HG03196 (cell line): Measurements from ENCODE around the gene CYP2A6.
"Not testable (repeated sequence)": the region's sequence is repeated elsewhere in the genome, so short reads cannot be mapped to it uniquely, and the experiment has no call there.

Source experiments
- ATAC-seq: cut with Tn5 transposase; IDR thresholded peaks from one replicate; pipeline ENCODE4 v1.9.1; 2021; ENCODE audit not compliant: unreplicated experiment

The CYP2A6 gene

GRCh38 chr19:40846722-40847121 is 3.5 kb downstream of the CYP2A6 start:
- ATAC-seq = not testable (repeated sequence)

DNA sequence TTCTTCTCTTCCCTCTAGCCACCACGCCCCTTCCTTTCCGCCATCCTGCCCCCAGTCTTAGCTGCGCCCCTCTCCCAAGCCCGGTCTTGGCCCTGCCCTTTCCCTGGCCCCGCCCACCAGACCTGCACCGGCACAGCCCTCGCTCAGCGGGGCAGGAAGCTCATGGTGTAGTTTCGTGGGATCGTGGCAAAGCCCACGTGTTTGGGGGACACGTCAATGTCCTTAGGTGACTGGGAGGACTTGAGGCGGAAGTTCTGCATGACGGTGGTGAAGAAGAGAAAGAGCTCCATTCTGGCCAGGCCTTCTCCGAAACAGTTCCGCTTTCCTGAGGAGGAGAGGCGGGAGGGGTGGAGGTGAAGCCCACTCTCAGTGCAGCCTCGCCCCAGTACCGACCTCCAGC is 6.6 kb downstream of the CYP2A6 start:
- ATAC-seq = not testable (repeated sequence)

GRCh38 chr19:40842997-40843652 is 7.1 kb downstream of the CYP2A6 start:
- not testable (repeated sequence) for ATAC-seq

DNA sequence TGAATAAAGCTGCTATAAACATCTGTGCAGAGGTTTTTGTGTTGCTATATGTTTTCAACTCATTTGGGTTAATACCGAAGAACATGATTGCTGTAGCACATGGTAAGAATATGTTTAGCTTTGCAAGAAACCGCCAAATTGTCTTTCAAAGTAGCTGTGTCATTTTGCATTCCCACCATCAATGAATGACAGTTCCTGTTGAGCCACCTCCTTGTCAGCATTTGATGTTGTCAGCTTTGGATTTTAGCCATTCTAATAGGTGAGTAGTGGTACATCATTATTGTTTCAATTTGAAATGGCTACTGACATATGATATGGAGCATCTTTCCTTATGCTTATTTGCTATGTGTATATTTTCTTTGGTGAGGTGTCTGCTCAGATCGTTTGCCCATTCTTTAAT is 8.2 kb downstream of the CYP2A6 start:
- ATAC-seq = not testable (repeated sequence)

- ATAC-seq = not testable (repeated sequence)
Measured at GRCh38 chr19:40838477-40838876, 11.8 kb downstream of the CYP2A6 start.

- ATAC-seq = no peak
Measured at GRCh38 chr19:40836754-40837429, 13.4 kb downstream of the CYP2A6 start.

DNA sequence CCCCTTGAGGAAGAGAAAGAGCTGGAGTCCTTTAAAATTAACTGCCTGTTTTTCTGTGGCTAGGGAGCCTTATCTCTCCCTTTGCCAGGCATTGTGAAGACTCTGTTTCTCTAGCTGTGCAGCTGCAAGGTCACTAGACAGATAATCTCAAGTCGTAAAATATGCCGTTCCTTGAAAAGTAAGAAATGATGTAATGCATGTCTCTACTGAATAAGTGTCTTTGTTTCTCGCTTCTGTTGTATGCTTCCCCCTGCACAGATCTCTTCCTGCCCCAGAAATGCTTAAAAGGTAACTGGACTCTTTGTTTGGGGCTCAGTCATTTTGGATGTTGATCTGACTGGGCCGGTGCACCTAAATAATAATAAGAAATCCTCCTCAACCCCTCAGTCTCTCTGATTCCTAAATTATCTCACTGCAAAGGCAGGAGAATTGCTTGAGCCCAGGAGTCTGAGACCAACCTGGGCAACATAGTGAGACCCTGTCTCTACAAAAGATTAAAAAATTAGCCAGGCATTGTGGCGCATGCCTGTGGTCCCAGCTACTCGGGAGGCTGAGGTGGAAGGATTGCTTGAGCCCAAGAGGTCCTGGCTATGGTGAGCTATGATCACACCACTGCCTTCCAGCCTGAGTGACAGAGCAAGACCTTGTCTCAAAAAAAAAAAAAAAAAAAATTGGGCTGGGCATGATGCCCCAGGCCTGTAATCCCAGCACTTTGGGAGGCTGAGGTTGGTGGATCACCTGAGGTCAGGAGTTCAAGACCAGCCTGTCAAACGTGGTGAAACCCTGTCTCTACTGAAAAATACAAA is 16.3 kb downstream of the CYP2A6 start:
- not testable (repeated sequence) for ATAC-seq

GRCh38 chr19:40832431-40832790 is 17.8 kb downstream of the CYP2A6 start:
- not testable (repeated sequence) for ATAC-seq

DNA sequence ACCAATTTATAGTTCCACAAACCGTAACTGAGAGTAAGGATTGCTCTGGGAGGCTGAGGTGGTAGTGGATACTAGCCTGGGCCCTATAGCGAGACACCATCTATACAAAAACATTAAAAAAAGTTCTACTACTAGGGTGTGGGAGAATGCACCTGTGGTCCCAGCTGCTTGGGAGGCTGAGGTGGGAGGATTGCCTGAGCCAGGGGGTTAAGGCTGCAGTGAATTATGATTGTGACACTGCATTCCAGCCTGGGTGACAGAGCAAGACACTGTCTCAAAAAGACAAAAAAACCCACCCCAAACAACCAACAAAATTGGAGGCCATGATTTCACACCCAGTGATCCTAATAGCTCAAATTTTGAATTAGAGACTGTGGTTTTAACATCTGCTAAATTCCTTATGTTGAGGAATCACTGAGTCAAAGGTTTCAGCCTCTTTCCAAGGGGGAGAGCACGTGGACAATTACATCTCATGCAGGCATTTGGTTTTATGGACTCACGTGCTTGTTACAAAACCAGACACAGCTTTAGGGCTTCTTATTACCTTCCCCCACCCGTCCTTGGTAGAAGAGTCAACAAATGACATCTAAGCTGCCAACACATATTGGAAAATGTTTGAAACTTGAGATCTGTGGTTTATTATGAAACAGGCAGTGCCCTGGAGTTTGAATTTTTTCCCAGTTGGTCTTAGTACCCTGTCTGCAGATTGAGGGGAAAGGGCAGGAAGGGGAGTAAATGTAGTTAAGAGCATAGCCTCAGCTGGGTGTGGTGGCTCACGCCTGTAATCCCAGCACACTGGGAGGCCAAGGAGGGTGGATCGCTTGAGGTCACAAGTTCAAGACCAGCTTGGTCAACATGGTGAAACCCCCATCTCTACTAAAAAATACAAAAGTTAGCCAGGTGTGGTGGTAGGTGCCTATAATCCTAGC is 18.5 kb downstream of the CYP2A6 start:
- no peak for ATAC-seq

- not testable (repeated sequence) for ATAC-seq
Measured at GRCh38 chr19:40830741-40831140, 19.5 kb downstream of the CYP2A6 start.

GRCh38 chr19:40829205-40829604 is 21.0 kb downstream of the CYP2A6 start:
- ATAC-seq = no peak

DNA sequence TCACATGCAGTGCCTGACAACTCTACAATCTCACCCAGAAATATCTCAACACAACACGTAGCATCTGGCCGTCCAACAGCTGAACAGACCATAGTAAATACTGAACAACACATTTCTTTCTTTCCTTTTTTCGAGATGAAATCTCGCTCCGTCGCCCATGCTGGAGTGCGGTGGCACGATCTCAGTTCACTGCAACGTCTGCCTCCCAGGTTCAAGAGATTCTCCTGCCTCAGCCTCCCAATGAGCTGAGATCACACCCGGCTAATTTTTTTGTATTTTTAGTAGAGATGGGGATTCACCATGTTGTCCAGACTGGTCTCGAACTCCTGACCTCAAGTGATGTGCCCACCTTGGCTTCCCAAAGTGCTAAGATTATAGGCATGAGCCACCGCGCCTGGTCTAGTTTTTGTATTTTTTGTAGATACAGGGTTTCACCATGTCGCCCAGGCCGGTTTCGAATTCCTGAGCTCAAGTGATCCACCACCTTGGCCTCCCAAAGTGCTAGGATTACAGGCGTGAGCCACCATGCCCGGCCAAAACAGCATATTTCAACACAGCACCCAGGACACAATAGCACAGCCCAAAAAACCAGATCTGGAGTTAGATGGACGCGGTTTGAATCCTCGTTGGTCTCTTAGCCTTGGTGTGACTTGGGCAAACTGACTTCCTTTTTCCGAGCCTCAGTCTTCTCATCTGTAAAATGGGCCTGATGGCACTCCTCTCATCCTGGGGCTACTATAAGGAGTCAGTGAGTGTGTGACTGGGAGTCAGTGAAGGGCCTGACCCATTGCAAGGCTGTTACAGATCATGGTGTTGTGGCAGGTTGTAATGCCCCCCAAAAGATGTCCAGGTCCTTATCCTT is 22.6 kb downstream of the CYP2A6 start:
- no peak for ATAC-seq

GRCh38 chr19:40826699-40827385 is 23.4 kb downstream of the CYP2A6 start:
- ATAC-seq = not testable (repeated sequence)

DNA sequence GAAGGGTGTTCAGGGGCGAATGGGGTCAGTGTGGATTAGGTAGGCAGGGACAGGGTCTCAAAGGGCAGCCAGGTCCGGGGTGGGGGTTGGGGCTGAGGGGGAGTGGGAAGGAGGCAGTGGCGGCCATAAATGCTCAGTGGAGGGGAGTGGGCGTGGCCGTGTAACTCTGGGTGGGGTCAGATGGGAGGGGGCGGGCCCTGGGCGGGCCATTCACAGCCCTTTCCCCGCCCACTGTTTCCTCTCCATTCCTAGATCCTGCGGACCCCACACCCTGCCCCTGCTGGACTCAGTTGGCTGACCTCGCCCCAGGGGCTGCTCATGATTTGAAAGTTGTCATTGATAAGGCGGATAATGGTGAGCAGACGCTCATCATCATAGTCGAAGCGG is 23.9 kb downstream of the CYP2A6 start:
- not testable (repeated sequence) for ATAC-seq

DNA sequence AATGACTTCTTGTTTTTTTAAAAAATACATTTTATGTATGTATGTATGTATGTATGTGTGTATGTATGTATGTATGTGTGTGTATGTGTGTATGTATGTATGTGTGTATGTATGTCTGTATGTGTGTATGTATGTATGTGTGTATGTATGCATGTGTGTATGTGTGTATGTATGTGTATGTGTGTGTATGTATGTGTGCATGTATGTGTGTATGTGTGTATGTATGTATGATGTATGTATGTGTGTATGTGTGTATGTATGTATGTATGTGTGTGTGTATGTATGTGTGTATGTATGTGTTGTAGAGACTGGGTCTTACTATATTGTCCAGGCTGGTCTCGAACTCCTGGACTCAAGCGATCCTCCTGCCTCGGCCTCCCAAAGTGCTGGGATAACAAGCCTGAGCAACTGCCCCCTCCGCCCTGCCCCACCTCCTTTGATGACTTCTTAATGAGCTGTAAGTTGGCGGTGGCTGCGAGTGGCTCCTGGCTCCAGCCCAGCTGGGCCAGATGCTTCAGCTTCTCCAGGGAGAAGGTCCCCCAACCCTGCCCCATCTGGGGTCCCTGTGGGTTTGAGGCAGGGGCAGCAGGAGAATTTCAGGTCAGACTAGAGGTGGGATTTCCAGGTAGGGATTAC is 24.7 kb downstream of the CYP2A6 start:
- not testable (repeated sequence) for ATAC-seq

DNA sequence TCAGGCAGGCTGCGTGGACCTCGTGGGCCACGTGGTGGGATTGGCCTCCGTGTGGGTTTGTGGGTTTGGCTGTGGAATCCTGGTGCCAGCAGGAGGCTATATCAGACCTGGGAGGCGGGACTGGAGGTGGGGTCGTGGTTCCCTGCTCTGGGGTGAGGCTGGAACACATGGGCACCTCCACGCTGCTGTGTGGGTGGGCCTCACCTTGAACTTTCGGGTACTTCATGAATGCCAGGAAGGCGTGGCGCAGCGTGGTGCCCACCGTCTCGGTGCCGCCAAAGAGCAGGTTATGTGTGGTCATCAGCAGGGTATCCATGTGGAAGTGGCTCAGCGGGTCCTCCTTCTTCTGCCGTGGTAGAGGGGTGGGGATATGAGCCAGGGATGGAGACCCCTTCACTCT is 25.3 kb downstream of the CYP2A6 start:
- not testable (repeated sequence) for ATAC-seq

DNA sequence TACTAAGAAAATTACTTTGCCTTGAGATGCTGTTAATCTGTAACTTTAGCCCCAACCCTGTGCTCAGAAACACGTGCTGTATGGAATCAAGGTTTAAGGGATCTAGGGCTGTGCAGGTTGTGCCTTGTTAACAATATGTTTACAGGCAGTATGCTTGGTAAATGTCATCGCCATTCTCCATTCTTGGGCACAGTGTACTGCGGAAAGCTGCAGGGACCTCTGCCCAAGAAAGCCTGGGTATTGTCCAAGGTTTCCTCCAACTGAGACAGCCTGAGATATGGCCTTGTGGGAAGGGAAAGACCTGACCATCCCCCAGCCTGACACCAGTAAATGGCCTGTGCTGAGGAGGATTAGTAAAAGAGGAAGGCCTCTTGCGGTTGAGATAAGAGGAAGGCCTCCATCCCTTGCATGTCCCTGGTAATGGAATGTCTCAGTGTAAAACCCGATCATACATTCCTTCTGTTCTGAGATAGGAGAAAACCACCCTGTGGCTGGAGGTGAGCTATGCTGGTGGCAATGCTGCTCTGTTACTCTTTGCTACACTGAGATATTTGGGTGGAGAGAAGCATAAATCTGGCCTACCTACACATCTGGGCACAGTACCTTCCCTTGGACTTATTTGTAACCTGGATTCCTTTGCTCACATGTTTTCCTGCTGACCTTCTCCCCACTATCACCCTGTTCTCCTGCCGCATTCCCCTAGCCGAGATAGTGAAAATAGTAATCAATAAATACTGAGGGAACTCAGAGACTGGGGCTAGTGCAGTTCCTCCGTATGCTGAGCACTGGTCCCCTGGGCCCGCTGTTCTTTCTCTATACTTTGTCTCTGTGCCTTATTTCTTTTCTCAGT is 27.3 kb downstream of the CYP2A6 start:
- not testable (repeated sequence) for ATAC-seq

GRCh38 chr19:40822161-40822560 is 28.1 kb downstream of the CYP2A6 start:
- ATAC-seq = no peak
